ENCODE data around the gene RAB12. TPM values are rescaled to one million over a fixed set of nuclear protein-coding genes. Genes with fewer than 3 reads are reported as not detected.

The RAB12 gene
- total RNA-seq, 4 donors from 2014 or later, result 21.4 to 37.1 (median 28.4) TPM

DNA sequence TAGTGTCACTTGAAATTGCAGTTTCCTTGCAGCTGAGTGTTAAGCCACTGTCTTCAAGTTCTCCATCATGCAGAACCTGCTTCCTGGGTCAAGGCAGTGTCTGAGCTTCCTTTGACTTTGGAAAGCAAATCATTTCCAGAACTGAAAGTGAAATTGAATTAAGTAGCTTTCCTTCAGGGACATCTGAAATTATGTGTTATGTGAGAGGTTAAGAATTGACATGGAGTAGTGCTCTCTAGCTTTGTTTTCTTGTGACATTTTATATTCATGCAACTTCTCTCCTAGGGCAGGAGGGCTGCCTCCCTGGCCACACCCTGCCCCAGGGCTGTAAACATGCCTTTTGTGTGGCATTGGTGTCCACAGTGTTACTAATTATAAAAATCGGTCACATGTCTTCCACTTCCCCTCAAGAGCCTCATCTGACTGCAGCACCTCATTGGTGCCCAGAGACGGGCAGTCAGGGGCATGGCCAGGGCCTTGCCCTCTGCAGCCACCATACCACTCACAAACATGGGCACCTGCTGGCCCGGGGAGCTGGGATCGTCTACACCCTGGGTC, 14.4 kb downstream of the RAB12 start:
- DNase-seq, result peak in 1 of 3 donors; percentile 28
- peak overlapping the region in 3 of 4 donors; percentile 25 to 62 (median 52) for H3K27ac ChIP-seq
- H3K36me3 ChIP-seq, result peaks cover 0 to 18% (median 0%) of the 10 kb centered on the region in 3 donors
- H3K27me3 ChIP-seq, result no peaks in the 10 kb centered on the region
- H3K9me3 ChIP-seq, result no peaks in the 10 kb centered on the region
- TF ChIP-seq POLR2A (IDR thresholded peaks at IDR 0.05), result no peak
- TF ChIP-seq, protein P1, sequence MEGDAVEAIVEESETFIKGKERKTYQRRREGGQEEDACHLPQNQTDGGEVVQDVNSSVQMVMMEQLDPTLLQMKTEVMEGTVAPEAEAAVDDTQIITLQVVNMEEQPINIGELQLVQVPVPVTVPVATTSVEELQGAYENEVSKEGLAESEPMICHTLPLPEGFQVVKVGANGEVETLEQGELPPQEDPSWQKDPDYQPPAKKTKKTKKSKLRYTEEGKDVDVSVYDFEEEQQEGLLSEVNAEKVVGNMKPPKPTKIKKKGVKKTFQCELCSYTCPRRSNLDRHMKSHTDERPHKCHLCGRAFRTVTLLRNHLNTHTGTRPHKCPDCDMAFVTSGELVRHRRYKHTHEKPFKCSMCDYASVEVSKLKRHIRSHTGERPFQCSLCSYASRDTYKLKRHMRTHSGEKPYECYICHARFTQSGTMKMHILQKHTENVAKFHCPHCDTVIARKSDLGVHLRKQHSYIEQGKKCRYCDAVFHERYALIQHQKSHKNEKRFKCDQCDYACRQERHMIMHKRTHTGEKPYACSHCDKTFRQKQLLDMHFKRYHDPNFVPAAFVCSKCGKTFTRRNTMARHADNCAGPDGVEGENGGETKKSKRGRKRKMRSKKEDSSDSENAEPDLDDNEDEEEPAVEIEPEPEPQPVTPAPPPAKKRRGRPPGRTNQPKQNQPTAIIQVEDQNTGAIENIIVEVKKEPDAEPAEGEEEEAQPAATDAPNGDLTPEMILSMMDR (IDR thresholded peaks at IDR 0.05), result no peak
- peak overlapping the region in 1 of 4 donors; percentile 21 for H3K4me3 ChIP-seq
- H3K4me1 ChIP-seq, result peaks cover 6 to 16% (median 9%) of the 10 kb centered on the region in 4 donors

DNA sequence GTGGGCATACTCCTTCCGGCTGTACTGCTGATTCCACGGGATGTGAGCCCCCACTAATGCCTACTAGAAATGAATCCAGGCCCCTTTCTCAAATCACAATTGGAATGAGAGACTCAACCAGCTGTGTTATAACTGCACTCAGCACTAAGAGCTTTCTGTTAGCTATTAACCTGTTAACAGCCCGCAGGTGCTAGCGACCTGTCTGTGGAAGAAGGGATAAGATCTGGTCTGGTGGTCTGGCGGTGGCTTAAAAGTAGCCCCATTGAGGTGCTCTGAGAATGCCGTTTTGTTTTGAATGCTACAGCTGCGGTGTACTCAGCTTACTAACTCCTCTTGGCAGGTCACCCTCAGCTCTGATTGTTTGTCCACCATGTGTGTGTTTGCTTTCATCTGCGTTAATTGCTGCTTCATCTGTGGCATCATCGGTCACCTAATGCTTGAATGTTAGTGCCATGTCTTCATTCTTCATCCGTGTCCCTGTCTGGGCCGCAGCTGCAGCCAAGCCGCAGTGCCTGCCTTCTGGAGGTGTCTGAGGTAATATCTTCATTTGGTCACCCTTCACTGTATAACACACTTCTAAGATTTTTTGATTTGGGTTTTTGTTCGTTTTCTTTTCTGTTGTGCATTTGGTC, 16.3 kb downstream of the RAB12 start:
- no peaks in the 10 kb centered on the region for H3K27me3 ChIP-seq
- no peak for DNase-seq
- no peak overlapping the region for H3K27ac ChIP-seq
- H3K4me1 ChIP-seq, result peaks cover 6 to 12% (median 9%) of the 10 kb centered on the region in 4 donors
- peaks cover 0 to 18% (median 0%) of the 10 kb centered on the region in 3 donors for H3K36me3 ChIP-seq
- no peaks in the 10 kb centered on the region for H3K9me3 ChIP-seq
- no peak for TF ChIP-seq POLR2A (IDR thresholded peaks at IDR 0.05)
- TF ChIP-seq, protein P1 (IDR thresholded peaks at IDR 0.05), result no peak
- no peak overlapping the region for H3K4me3 ChIP-seq

DNA sequence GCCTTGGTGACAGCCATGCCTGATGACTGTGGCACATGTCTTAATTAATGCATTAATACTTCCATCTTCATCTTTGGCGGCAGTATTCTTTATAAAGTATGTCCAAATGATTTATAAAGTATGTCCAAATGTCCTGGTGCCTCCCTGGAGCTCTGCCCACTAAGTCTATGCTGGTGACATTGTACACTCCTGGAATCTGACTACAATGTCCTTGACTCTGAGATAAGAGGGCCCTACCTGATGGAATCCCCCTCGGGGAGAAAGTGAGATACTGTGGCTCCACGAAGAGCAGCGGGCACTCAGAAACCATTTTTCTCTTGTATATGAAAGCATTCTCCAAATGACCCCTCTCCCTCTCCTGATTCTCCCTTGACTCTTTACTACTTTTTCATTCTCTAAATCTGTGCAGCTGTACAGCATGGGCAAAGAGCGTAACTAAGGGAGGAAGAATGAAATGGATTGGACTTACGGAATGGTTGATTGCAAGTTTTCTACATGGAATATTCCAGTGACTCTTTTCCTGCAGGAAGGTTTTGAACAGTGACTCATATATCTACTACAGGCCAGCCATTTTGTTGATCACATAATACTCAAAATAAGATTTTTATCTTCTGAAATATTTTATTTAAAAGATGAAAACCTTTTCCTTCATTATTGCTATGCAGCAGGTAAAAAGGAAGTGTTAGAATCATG, 17.3 kb downstream of the RAB12 start:
- H3K4me3 ChIP-seq, result no peak overlapping the region
- H3K27ac ChIP-seq, result no peak overlapping the region
- H3K27me3 ChIP-seq, result no peaks in the 10 kb centered on the region
- H3K36me3 ChIP-seq, result peaks cover 0 to 18% (median 0%) of the 10 kb centered on the region in 3 donors
- no peak for DNase-seq
- H3K4me1 ChIP-seq, result peaks cover 6 to 11% (median 9%) of the 10 kb centered on the region in 4 donors
- H3K9me3 ChIP-seq, result no peaks in the 10 kb centered on the region
- TF ChIP-seq, protein P1 (IDR thresholded peaks at IDR 0.05), result no peak
- TF ChIP-seq POLR2A (IDR thresholded peaks at IDR 0.05), result no peak

DNA sequence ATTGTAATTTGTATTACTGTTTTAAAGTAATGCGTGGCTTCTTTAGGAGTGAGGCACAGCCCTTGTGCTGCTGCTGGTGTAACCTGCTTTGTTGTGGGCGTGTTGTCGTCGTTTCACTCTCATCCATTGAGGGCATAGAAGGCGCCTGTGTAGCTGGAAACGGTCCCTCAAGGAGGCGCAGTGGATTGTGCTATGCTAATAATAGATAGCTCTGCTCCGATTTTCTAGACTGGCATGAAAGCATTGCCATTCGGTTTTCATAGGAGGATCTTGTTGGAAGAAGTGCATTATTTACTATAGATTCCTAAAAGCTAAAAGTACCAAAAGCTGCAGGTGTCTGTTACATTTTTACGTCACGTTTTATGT, 17.9 kb downstream of the RAB12 start:
- Histone ChIP-seq H3K36me3 (peaks cover 0 to 18% (median 0%) of the 10 kb centered on the region in 3 donors), H3K27ac (no peak overlapping the region), H3K27me3 (no peaks in the 10 kb centered on the region), H3K4me3 (no peak overlapping the region), H3K9me3 (no peaks in the 10 kb centered on the region), H3K4me1 (peaks cover 6 to 11% (median 9%) of the 10 kb centered on the region in 4 donors)
- TF ChIP-seq, protein P1 (IDR thresholded peaks at IDR 0.05), result no peak
- TF ChIP-seq POLR2A (IDR thresholded peaks at IDR 0.05), result no peak
- no peak for DNase-seq

DNA sequence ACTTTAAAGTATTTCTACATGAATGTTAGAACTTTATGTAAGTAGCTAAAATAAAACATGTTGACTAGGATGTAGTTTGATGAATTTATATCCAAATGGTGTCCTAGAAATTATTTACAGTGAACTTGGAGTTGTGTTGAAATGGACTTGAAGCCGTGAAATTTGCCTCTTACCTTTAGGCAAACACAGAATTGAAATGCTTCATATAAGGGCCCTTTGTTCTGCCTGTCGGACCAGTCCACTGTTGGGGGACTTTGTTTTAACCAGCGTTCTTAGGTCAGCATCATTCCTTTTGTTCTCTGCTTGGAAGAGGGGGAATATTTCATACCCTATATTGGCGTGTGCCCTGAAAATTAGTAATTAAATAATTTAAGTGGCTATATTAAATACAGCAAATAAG, 18.3 kb downstream of the RAB12 start:
- H3K4me3 ChIP-seq, result no peak overlapping the region
- peaks cover 6 to 11% (median 9%) of the 10 kb centered on the region in 4 donors for H3K4me1 ChIP-seq
- no peak overlapping the region for H3K27ac ChIP-seq
- no peak for DNase-seq
- H3K36me3 ChIP-seq, result peaks cover 0 to 18% (median 0%) of the 10 kb centered on the region in 3 donors
- no peaks in the 10 kb centered on the region for H3K27me3 ChIP-seq
- no peaks in the 10 kb centered on the region for H3K9me3 ChIP-seq
- TF ChIP-seq POLR2A (IDR thresholded peaks at IDR 0.05), result no peak
- TF ChIP-seq, protein P1 (IDR thresholded peaks at IDR 0.05), result no peak
